ENCODE results near the gene CA11. TPM values are rescaled to one million over a fixed set of nuclear protein-coding genes. Genes with fewer than 3 reads are reported as not detected.

CA11 gene
- total and polyA plus RNA-seq, 2 donors (not counting 1 experiment from before 2014, with no cell fraction given): 1.7 to 4.1 TPM

GRCh38 chr19:48596237-48596636 lies 49.8 kb downstream of the CA11 start:
- no peaks in the 10 kb centered on the region for H3K36me3 ChIP-seq (ENCODE audit: control insufficient read depth, insufficient read depth, low read length)
- TF ChIP-seq EZH2 (IDR thresholded peaks at IDR 0.05; ENCODE audit: low read length, missing control alignments): no peak
- no peak for TF ChIP-seq CTCF (conservative IDR thresholded peaks at IDR 0.05 in 1 of 2, IDR thresholded peaks at IDR 0.05 in 1 of 2; ENCODE audit: low read depth in 1 of 2, low read length in 2 of 2)
- H4K20me1 ChIP-seq (ENCODE audit: control insufficient read depth, extremely low read depth, insufficient read depth, low read length): no peaks in the 10 kb centered on the region
- H3K27ac ChIP-seq (ENCODE audit: insufficient read depth, low read length): no peak overlapping the region
- H3K4me2 ChIP-seq (ENCODE audit: extremely low read depth, insufficient read depth, low read length): no peak overlapping the region
- no peak for DNase-seq (ENCODE audit: low read depth in 2 of 2)
- no peak overlapping the region for H3K4me3 ChIP-seq (replicated peaks in 1 of 4; ENCODE audit: control extremely low read depth in 1 of 4, insufficient read depth in 1 of 4, low read depth in 3 of 4, low read length in 4 of 4)
- no peaks in the 10 kb centered on the region for H3K27me3 ChIP-seq (ENCODE audit: control insufficient read depth, insufficient read depth, low read length)
- no peaks in the 10 kb centered on the region for H3K9me3 ChIP-seq (ENCODE audit: control insufficient read depth, insufficient read depth, low read depth, low read length)
- H3K4me1 ChIP-seq (ENCODE audit: control insufficient read depth, extremely low read depth, insufficient read depth, low read length): no peaks in the 10 kb centered on the region
- H2AFZ ChIP-seq (ENCODE audit: low read length): no peak overlapping the region
- H3K9ac ChIP-seq (ENCODE audit: insufficient read depth, low read length): no peak overlapping the region
- no peaks in the 10 kb centered on the region for H3K79me2 ChIP-seq (ENCODE audit: control insufficient read depth, insufficient read depth, low read length)

GRCh38 chr19:48595833-48596232 lies 50.2 kb downstream of the CA11 start:
- Histone ChIP-seq H3K36me3 (ENCODE audit: control insufficient read depth, insufficient read depth, low read length) (no peaks in the 10 kb centered on the region), H3K9ac (ENCODE audit: insufficient read depth, low read length) (no peak overlapping the region), H4K20me1 (ENCODE audit: control insufficient read depth, extremely low read depth, insufficient read depth, low read length) (no peaks in the 10 kb centered on the region), H3K4me1 (ENCODE audit: control insufficient read depth, extremely low read depth, insufficient read depth, low read length) (no peaks in the 10 kb centered on the region), H3K9me3 (ENCODE audit: control insufficient read depth, insufficient read depth, low read depth, low read length) (no peaks in the 10 kb centered on the region), H2AFZ (ENCODE audit: low read length) (no peak overlapping the region), H3K27me3 (ENCODE audit: control insufficient read depth, insufficient read depth, low read length) (no peaks in the 10 kb centered on the region), H3K27ac (ENCODE audit: insufficient read depth, low read length) (no peak overlapping the region), H3K79me2 (ENCODE audit: control insufficient read depth, insufficient read depth, low read length) (no peaks in the 10 kb centered on the region), H3K4me3 (replicated peaks in 1 of 4; ENCODE audit: control extremely low read depth in 1 of 4, insufficient read depth in 1 of 4, low read depth in 3 of 4, low read length in 4 of 4) (no peak overlapping the region), H3K4me2 (ENCODE audit: extremely low read depth, insufficient read depth, low read length) (no peak overlapping the region)
- TF ChIP-seq CTCF (conservative IDR thresholded peaks at IDR 0.05 in 1 of 2, IDR thresholded peaks at IDR 0.05 in 1 of 2; ENCODE audit: low read depth in 1 of 2, low read length in 2 of 2): no peak
- TF ChIP-seq EZH2 (IDR thresholded peaks at IDR 0.05; ENCODE audit: low read length, missing control alignments): no peak
- DNase-seq (ENCODE audit: low read depth in 2 of 2): no peak

- H3K27me3 ChIP-seq (ENCODE audit: control insufficient read depth, insufficient read depth, low read length): no peaks in the 10 kb centered on the region
- H3K27ac ChIP-seq (ENCODE audit: insufficient read depth, low read length): no peak overlapping the region
- H3K4me2 ChIP-seq (ENCODE audit: extremely low read depth, insufficient read depth, low read length): no peak overlapping the region
- no peaks in the 10 kb centered on the region for H4K20me1 ChIP-seq (ENCODE audit: control insufficient read depth, extremely low read depth, insufficient read depth, low read length)
- no peaks in the 10 kb centered on the region for H3K9me3 ChIP-seq (ENCODE audit: control insufficient read depth, insufficient read depth, low read depth, low read length)
- DNase-seq (ENCODE audit: low read depth in 2 of 2): no peak
- no peak overlapping the region for H3K9ac ChIP-seq (ENCODE audit: insufficient read depth, low read length)
- no peak for TF ChIP-seq EZH2 (IDR thresholded peaks at IDR 0.05; ENCODE audit: low read length, missing control alignments)
- no peak for TF ChIP-seq CTCF (conservative IDR thresholded peaks at IDR 0.05 in 1 of 2, IDR thresholded peaks at IDR 0.05 in 1 of 2; ENCODE audit: low read depth in 1 of 2, low read length in 2 of 2)
- no peak overlapping the region for H2AFZ ChIP-seq (ENCODE audit: low read length)
- no peaks in the 10 kb centered on the region for H3K79me2 ChIP-seq (ENCODE audit: control insufficient read depth, insufficient read depth, low read length)
- no peaks in the 10 kb centered on the region for H3K4me1 ChIP-seq (ENCODE audit: control insufficient read depth, extremely low read depth, insufficient read depth, low read length)
- H3K36me3 ChIP-seq (ENCODE audit: control insufficient read depth, insufficient read depth, low read length): no peaks in the 10 kb centered on the region
- no peak overlapping the region for H3K4me3 ChIP-seq (replicated peaks in 1 of 4; ENCODE audit: control extremely low read depth in 1 of 4, insufficient read depth in 1 of 4, low read depth in 3 of 4, low read length in 4 of 4)
Measured at GRCh38 chr19:48595171-48595570, 50.8 kb downstream of the CA11 start.
